Suprapubic skin (tissue), 4 donors: ENCODE results near the gene TPSAB1. TPM values are rescaled to one million over a fixed set of nuclear protein-coding genes. Genes with fewer than 3 reads are reported as not detected.
A peak's percentile ranks its signal among the peaks of the same experiment; 100 is the strongest.

Experiments used
- DNase-seq, 2 donors: peaks; one replicate each; pipeline ENCODE4 v3.0.0-alpha.2; 2019; ENCODE audit warnings: low spot score in 2 of 2
- H3K27ac ChIP-seq: fragments of 200-600 bp; sonication (generic); one replicate; pipeline ENCODE4 v1.5.1; 2019
- H3K27me3 ChIP-seq: fragments of 200-600 bp; sonication (generic); one replicate; pipeline ENCODE4 v1.5.1; 2019
- H3K36me3 ChIP-seq: fragments of 200-600 bp; sonication (generic); one replicate; pipeline ENCODE4 v1.5.1; 2019
- H3K4me1 ChIP-seq: fragments of 200-600 bp; sonication (generic); one replicate; pipeline ENCODE4 v1.5.1; 2019
- H3K4me3 ChIP-seq: fragments of 200-600 bp; sonication (generic); one replicate; pipeline ENCODE4 v1.5.1; 2019; ENCODE audit warnings: mild to moderate bottlenecking
- H3K9me3 ChIP-seq: fragments of 200-600 bp; sonication (generic); one replicate; pipeline ENCODE4 v1.5.1; 2019
- EP300 ChIP-seq: sonication (generic); formaldehyde crosslinking; IDR thresholded peaks from one replicate; pipeline ENCODE4 v1.6.1; 2017; ENCODE audit warnings: antibody characterized with exemption
- POLR2A ChIP-seq, 2 donors: fragments of 450-650 bp; IDR thresholded peaks; one replicate each; pipeline ENCODE4 v1.6.1; 2017; ENCODE audit warnings: antibody characterized with exemption in 2 of 2, mild to moderate bottlenecking in 2 of 2, moderate library complexity in 2 of 2
- POLR2AphosphoS5 ChIP-seq, 3 donors: sonication (generic); formaldehyde crosslinking; IDR thresholded peaks; one replicate each; pipeline ENCODE4 v1.6.1; 2017; ENCODE audit warnings: antibody characterized with exemption in 3 of 3
- WGBS: methylation state at CpG from one replicate; pipeline ENCODE4 v1.1.5; 2018; 5-methylcytosine and 5-hydroxymethylcytosine counted together
- total RNA-seq, 4 donors: library from RNA; depleted of rRNA; stranded (reverse); fragments of >200 nt; gene quantifications; one replicate each; pipeline ENCODE4 v1.1.0, GENCODE V29; 2016
- TF ChIP-seq, protein P1 (sequence below), 2 donors: fragments of 200-600 bp in 1 of 2; fragments of 450-650 bp in 1 of 2; sonication (generic) in 1 of 2; IDR thresholded peaks; one replicate each; pipeline ENCODE4 v1.5.1; 2016 to 2019; ENCODE audit warnings: antibody characterized with exemption in 2 of 2, mild to moderate bottlenecking in 1 of 2, moderate library complexity in 1 of 2

TPSAB1 gene
- total RNA-seq, 4 donors from 2014 or later, result 6.0 to 36.8 (median 16.5) TPM

DNA sequence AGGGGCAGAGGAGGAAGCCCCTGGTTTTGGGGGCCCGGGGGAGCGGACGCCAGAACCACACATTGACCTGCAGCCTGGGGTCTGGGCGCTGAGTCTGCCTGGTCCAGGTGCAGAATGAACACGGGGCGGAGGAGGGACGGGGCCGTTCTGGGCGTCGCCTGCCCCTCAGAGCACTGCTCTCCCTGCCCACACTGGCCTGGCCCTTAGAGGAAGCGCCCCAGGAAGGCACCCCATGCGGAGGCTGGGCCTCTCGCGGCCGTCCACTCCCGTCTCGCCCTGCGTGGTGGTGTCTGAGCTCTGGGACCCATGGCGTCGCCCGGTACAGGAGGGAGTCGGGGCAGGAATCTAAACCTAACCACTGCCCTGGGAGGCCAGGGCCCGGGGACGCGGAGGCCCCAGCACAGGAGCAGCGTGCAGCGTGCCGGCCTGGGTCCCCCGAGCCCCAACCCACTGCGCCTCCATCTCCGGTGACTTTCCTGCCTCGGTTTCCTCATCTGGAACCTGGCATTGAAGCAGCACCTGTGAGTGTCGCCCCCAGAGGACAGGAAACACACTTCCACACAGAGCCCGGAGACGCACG lies 19.7 kb downstream of the TPSAB1 start:
- no peak overlapping the region for H3K4me3 ChIP-seq
- H3K4me1 ChIP-seq, result peaks cover 8% of the 10 kb centered on the region
- TF ChIP-seq POLR2AphosphoS5 (IDR thresholded peaks at IDR 0.05) (no peak), EP300 (no peak), POLR2A (IDR thresholded peaks at IDR 0.05) (no peak)
- TF ChIP-seq, protein P1, sequence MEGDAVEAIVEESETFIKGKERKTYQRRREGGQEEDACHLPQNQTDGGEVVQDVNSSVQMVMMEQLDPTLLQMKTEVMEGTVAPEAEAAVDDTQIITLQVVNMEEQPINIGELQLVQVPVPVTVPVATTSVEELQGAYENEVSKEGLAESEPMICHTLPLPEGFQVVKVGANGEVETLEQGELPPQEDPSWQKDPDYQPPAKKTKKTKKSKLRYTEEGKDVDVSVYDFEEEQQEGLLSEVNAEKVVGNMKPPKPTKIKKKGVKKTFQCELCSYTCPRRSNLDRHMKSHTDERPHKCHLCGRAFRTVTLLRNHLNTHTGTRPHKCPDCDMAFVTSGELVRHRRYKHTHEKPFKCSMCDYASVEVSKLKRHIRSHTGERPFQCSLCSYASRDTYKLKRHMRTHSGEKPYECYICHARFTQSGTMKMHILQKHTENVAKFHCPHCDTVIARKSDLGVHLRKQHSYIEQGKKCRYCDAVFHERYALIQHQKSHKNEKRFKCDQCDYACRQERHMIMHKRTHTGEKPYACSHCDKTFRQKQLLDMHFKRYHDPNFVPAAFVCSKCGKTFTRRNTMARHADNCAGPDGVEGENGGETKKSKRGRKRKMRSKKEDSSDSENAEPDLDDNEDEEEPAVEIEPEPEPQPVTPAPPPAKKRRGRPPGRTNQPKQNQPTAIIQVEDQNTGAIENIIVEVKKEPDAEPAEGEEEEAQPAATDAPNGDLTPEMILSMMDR (IDR thresholded peaks at IDR 0.05), result no peak
- no peaks in the 10 kb centered on the region for H3K9me3 ChIP-seq
- 90% methylated on average over 2 of the region's 36 CpGs for WGBS
- peak in 1 of 2 donors; percentile 56 for DNase-seq
- no peak overlapping the region for H3K27ac ChIP-seq
- H3K27me3 ChIP-seq, result peaks cover 84% of the 10 kb centered on the region
- H3K36me3 ChIP-seq, result no peaks in the 10 kb centered on the region

DNA sequence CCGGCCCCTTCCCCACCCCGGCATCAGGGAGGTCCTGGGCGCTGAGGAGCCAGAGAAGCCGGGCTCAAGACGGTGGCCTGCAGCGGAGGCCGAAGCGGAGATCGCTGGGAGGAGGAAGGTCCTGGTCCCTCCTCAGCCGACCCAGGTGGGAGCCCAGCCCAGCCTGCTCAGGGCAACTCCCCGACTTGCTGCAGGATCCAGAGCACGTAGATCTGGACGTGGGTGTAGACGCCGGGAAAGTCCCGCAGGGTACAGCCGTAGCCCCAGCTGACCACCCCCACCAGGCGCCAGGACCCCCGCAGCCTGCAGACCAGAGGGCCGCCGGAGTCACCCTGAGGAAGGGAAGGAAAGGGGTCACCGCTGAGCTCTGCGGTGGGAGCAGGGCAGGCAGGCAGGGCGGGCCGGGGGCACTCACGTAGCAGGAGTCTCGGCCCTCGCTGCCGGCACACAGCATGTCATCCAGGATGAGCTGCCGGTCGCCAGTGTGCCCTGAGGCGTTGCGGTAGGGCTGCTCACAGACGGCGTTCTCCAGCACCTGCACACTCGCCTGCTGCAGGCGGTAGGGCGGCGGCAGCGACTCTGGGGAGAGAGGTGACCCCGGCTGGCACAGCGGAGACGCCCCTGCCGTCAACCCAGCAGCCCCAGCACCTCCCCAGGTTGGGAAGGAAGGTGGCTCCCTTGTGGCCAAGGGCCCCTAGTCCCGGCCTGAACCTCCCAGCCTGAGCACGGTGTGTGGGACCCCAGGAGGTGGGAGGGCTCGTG lies 20.8 kb downstream of the TPSAB1 start:
- Histone ChIP-seq H3K27me3 (peaks cover 78% of the 10 kb centered on the region), H3K27ac (no peak overlapping the region), H3K4me1 (peaks cover 8% of the 10 kb centered on the region), H3K9me3 (no peaks in the 10 kb centered on the region), H3K4me3 (no peak overlapping the region), H3K36me3 (no peaks in the 10 kb centered on the region)
- peak in 1 of 2 donors; percentile 54 for DNase-seq
- TF ChIP-seq, protein P1 (IDR thresholded peaks at IDR 0.05), result no peak
- TF ChIP-seq EP300 (no peak), POLR2AphosphoS5 (IDR thresholded peaks at IDR 0.05) (no peak), POLR2A (IDR thresholded peaks at IDR 0.05) (no peak)
- 15% methylated on average over 9 of the region's 47 CpGs for WGBS

DNA sequence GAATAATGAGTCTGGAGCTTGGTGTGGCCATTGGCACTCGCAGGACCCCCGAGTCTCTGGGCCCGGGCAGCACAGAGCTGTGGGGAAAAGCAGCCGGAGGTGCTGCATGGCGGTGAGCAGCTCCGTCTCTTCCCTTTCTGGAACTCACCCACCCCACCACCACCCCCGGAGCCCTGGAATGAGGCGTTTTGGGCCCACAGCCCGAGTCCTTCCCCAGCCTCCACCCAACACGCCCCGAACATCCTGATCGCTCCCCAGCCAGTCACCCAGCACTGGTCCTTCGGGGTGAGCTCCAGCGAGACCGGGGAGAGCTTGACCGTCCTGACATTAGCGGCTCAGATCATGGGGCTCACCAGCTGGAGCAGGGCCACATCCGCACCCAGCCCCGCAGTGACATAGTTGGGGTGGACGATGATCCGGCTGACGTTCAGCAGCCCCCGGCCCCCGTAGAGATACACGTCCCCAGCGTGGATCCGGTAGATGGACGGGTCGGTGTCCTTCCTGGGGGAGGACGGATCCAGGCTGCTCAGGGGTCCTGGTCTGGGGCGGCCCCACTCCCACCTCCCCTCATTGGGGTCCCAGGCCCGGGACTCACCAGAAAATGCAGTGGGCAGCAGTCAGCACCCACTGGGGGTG lies 21.8 kb downstream of the TPSAB1 start:
- TF ChIP-seq POLR2A (IDR thresholded peaks at IDR 0.05), result no peak
- no peak for TF ChIP-seq POLR2AphosphoS5 (IDR thresholded peaks at IDR 0.05)
- TF ChIP-seq EP300, result no peak
- TF ChIP-seq, protein P1 (IDR thresholded peaks at IDR 0.05), result no peak
- Histone ChIP-seq H3K36me3 (no peaks in the 10 kb centered on the region), H3K4me1 (peaks cover 8% of the 10 kb centered on the region), H3K27ac (no peak overlapping the region), H3K27me3 (peaks cover 76% of the 10 kb centered on the region), H3K9me3 (no peaks in the 10 kb centered on the region), H3K4me3 (no peak overlapping the region)
- peak in 1 of 2 donors; percentile 49 for DNase-seq
- WGBS, result 70% methylated on average over 23 of the region's 32 CpGs

DNA sequence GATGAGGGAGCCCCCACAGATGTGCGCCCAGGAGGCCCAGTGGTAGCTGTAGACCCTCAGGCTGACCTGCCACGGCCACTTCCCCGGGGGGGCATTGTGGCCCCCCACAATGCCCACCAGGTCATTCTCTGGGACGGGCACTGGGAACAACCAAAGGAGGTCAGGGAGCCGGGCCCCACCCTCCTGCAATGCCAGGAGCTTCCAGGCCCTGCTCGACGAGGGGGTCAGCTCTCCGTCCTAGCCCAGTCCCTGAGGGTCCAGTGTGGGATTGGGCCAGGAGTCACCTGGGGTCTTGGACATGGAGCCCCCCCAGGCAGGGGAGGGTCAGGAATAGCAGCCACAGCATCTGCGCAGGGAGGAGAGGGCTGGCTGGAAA lies 22.3 kb downstream of the TPSAB1 start:
- no peaks in the 10 kb centered on the region for H3K36me3 ChIP-seq
- 92% methylated on average over 9 of the region's 9 CpGs for WGBS

More for the DNA sequence above, 22.3 kb downstream of the TPSAB1 start:
- Histone ChIP-seq H3K27me3 (peaks cover 71% of the 10 kb centered on the region), H3K9me3 (no peaks in the 10 kb centered on the region), H3K4me3 (no peak overlapping the region), H3K27ac (no peak overlapping the region), H3K4me1 (peaks cover 8% of the 10 kb centered on the region)
- peak in 1 of 2 donors; percentile 43 for DNase-seq
- TF ChIP-seq, protein P1 (IDR thresholded peaks at IDR 0.05), result no peak
- no peak for TF ChIP-seq POLR2AphosphoS5 (IDR thresholded peaks at IDR 0.05)
- TF ChIP-seq POLR2A (IDR thresholded peaks at IDR 0.05), result no peak
- TF ChIP-seq EP300, result no peak
